Stomach (tissue), 4 donors: ENCODE measurements around the gene ASPG.

Source experiments
- CTCF ChIP-seq, 7 experiments: fragments of 450-650 bp in 4 of 7; fragments of 200-600 bp in 3 of 7; sonication (generic) in 3 of 7; IDR thresholded peaks; one replicate each; pipeline ENCODE4 v1.5.1; 2016 to 2019; ENCODE audit warnings: antibody characterized with exemption in 7 of 7, control low read depth in 2 of 7, mild to moderate bottlenecking in 1 of 7
- POLR2A ChIP-seq, 4 donors: fragments of 450-650 bp; IDR thresholded peaks; one replicate each; pipeline ENCODE4 v1.6.1; 2016; ENCODE audit warnings: antibody characterized with exemption in 4 of 4, control low read depth in 2 of 4, mild to moderate bottlenecking in 1 of 4, moderate library complexity in 1 of 4
- POLR2AphosphoS5 ChIP-seq, 3 donors: sonication (generic); formaldehyde crosslinking; IDR thresholded peaks; one replicate each; pipeline ENCODE4 v1.6.1; 2016; ENCODE audit warnings: antibody characterized with exemption in 3 of 3

DNA sequence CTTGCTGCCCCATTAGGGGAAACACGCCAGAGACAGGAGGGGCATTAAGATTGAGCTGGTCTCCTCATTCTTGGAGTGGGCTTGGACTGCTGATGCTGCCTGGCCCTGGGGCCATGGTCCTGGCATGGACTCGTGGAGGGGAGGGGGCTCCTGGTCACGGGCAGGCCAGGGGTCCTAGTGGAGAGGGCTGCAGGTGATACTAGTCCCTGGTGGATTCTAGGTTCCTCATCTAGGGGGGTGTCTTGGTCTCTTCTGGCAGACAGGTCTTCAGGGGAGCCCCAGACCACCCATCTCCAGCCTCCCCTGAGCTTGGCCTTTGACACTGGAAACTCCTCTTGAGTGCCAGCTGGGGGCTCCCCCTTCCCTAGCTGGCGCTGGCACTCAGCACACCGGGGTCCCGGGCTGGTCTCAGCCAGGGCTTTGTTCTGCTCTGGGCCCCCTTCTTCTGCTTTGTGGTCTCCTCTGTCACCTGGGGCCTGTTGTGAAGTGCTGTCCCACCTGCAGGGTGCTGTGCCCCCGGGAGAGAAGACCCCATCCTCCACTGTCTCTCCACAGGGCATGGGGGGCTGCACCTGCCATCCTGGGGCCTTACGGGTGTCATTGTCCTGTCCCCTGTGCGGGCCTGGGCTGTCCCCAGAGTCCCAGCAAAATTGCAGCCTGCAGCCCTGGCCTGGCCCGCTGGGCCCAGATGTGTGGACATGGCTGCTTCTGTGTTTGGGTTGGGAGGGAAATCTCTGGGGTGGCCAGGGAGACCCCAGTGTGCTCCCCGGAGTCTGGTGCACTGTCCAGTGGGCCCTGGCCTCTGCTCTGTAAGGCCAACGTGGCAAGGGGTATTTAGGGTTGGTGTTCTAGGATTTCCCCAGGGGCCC is 55.2 kb downstream of the ASPG start:
- TF ChIP-seq CTCF (IDR thresholded peaks at IDR 0.05) (no peak), POLR2AphosphoS5 (IDR thresholded peaks at IDR 0.05) (no peak), POLR2A (IDR thresholded peaks at IDR 0.05) (no peak)
